CD14-positive monocyte (primary cell): Measurements from ENCODE around the gene LCE1C. TPM values are rescaled to one million over a fixed set of nuclear protein-coding genes. Genes with fewer than 3 reads are reported as not detected.
A peak's percentile ranks its signal among the peaks of the same experiment; 100 is the strongest.

Experiments
- DNase-seq, 3 donors: peaks; one replicate each; pipeline ENCODE4 v3.0.0-alpha.2; 2011 to 2022
- H2AFZ ChIP-seq: 2 replicates; pipeline ENCODE4 v1.6.0; 2012; ENCODE audit warnings: mild to moderate bottlenecking, low read depth, low read length, inconsistent platforms; ENCODE audit not compliant: insufficient read depth, poor library complexity, severe bottlenecking
- H3K27ac ChIP-seq, 2 donors: 1 replicate in 1 of 2; 2 replicates in 1 of 2; pipeline ENCODE4 v1.5.1; 2012 to 2013; ENCODE audit warnings: low read length in 2 of 2, control low read depth in 1 of 2, inconsistent platforms in 1 of 2, low read depth in 1 of 2, mild to moderate bottlenecking in 1 of 2
- H3K27me3 ChIP-seq, 2 donors: one replicate each; pipeline versions ENCODE4 v1.6.0 to v1.6.1; 2011 to 2013; ENCODE audit warnings: low read length in 2 of 2; ENCODE audit not compliant: control insufficient read depth in 2 of 2, insufficient read depth in 2 of 2
- H3K36me3 ChIP-seq, 2 donors: replicated peaks in 1 of 2; 1 replicate in 1 of 2; 2 replicates in 1 of 2; pipeline versions ENCODE4 v1.5.1 to v1.6.1; 2012 to 2013; ENCODE audit warnings: low read length in 2 of 2, control low read depth in 1 of 2, inconsistent platforms in 1 of 2, mild to moderate bottlenecking in 1 of 2; ENCODE audit not compliant: insufficient read depth in 2 of 2, control insufficient read depth in 1 of 2
- H3K4me1 ChIP-seq, 2 donors: 1 replicate in 1 of 2; 2 replicates in 1 of 2; pipeline versions ENCODE4 v1.5.1 to v1.6.1; 2012 to 2013; ENCODE audit warnings: low read length in 2 of 2, control low read depth in 1 of 2, inconsistent platforms in 1 of 2, mild to moderate bottlenecking in 1 of 2, moderate library complexity in 1 of 2; ENCODE audit not compliant: insufficient read depth in 2 of 2, control insufficient read depth in 1 of 2
- H3K4me2 ChIP-seq: replicated peaks from 2 replicates; pipeline ENCODE3; 2012; ENCODE audit warnings: low read length, moderate library complexity, mild to moderate bottlenecking; ENCODE audit not compliant: poor library complexity, severe bottlenecking; ENCODE audit errors: extremely low read depth
- H3K4me3 ChIP-seq, 3 experiments: fragments of 200-600 bp in 1 of 3; sonication (generic) in 1 of 3; replicated peaks in 1 of 3; 1 replicate in 2 of 3; 2 replicates in 1 of 3; pipeline ENCODE4 v1.5.1; 2011 to 2013; ENCODE audit warnings: low read length in 3 of 3, mild to moderate bottlenecking in 3 of 3, control low read depth in 2 of 3, low read depth in 2 of 3, inconsistent platforms in 1 of 3, moderate library complexity in 1 of 3
- H3K79me2 ChIP-seq: 2 replicates; pipeline ENCODE4 v1.6.0; 2012; ENCODE audit warnings: mild to moderate bottlenecking, control low read depth, inconsistent platforms, low read length, moderate library complexity; ENCODE audit not compliant: insufficient read depth
- H3K9ac ChIP-seq: 2 replicates; pipeline ENCODE4 v1.6.0; 2017; ENCODE audit warnings: low read length, mild to moderate bottlenecking; ENCODE audit not compliant: insufficient read depth, poor library complexity, severe bottlenecking
- H3K9me3 ChIP-seq, 2 donors: replicated peaks in 1 of 2; 1 replicate in 1 of 2; 2 replicates in 1 of 2; pipeline versions ENCODE4 v1.5.1 to v1.6.1; 2012 to 2013; ENCODE audit warnings: low read length in 2 of 2, control low read depth in 1 of 2; ENCODE audit not compliant: control insufficient read depth in 1 of 2, insufficient read depth in 1 of 2
- H4K20me1 ChIP-seq: 2 replicates; pipeline ENCODE4 v1.6.0; 2012; ENCODE audit warnings: mild to moderate bottlenecking, low read length, control low read depth, moderate library complexity; ENCODE audit not compliant: insufficient read depth
- H3K27ac Mint-ChIP-seq, 7 donors: one replicate each; pipeline ENCODE4 v1.8.0; 2020; ENCODE audit warnings: mild to moderate bottlenecking in 7 of 7, mixed read lengths in 7 of 7, moderate library complexity in 6 of 7, inconsistent platforms in 2 of 7
- H3K27me3 Mint-ChIP-seq, 3 donors: one replicate each; pipeline ENCODE4 v1.8.0; 2021 to 2022; ENCODE audit warnings: low read depth in 3 of 3, mild to moderate bottlenecking in 3 of 3, mixed read lengths in 3 of 3, moderate library complexity in 3 of 3, inconsistent platforms in 1 of 3
- H3K36me3 Mint-ChIP-seq, 2 donors: one replicate each; pipeline ENCODE4 v1.8.0; 2020; ENCODE audit warnings: mixed read lengths in 2 of 2, inconsistent platforms in 1 of 2, mild to moderate bottlenecking in 1 of 2
- H3K4me1 Mint-ChIP-seq: one replicate; pipeline ENCODE4 v1.8.0; 2020; ENCODE audit warnings: mild to moderate bottlenecking, mixed read lengths
- H3K4me3 Mint-ChIP-seq, 2 donors: one replicate each; pipeline ENCODE4 v1.8.0; 2020; ENCODE audit warnings: mild to moderate bottlenecking in 2 of 2, mixed read lengths in 2 of 2, moderate library complexity in 1 of 2
- H3K9me3 Mint-ChIP-seq, 7 donors: one replicate each; pipeline ENCODE4 v1.8.0; 2020 to 2022; ENCODE audit warnings: mixed read lengths in 7 of 7, mild to moderate bottlenecking in 6 of 7, moderate library complexity in 6 of 7, inconsistent platforms in 2 of 7
- WGBS: methylation state at CpG from one replicate; pipeline ENCODE4 v1.1.5; 2013; ENCODE audit warnings: missing lambda C conversion rate; ENCODE audit not compliant: insufficient coverage; 5-methylcytosine and 5-hydroxymethylcytosine counted together
- intact Hi-C, 2 donors: fragments of 100-400 bp; cut with micrococcal nuclease; formaldehyde crosslinking; loops; one replicate each; pipeline versions ENCODE4 v1.15.0 to v1.15.1; 2023
- polyA plus RNA-seq, 3 donors: library from polyadenylated mRNA; depleted of rRNA in 1 of 3; unstranded in 2 of 3; stranded (reverse) in 1 of 3; fragments of 300-500 nt in 2 of 3; fragments of >200 nt in 1 of 3; fragmentation: Illumina TruSeq in 2 of 3; gene quantifications; 1 replicate in 2 of 3; 2 replicates in 1 of 3; pipeline ENCODE4 v1.2.3, GENCODE V29; 2012 to 2021
- TF ChIP-seq, protein P1 (sequence below): fragments of 200-600 bp; IDR thresholded peaks from one replicate; pipeline ENCODE4 v1.8.0; 2022; ENCODE audit warnings: antibody characterized with exemption, mild to moderate bottlenecking

Gene LCE1C
- polyA plus RNA-seq, 3 donors, result not detected

- Histone ChIP-seq H3K36me3 (no peaks in the 10 kb centered on the region), H3K4me3 (no peak overlapping the region), H2AFZ (no peak overlapping the region), H3K4me1 (no peaks in the 10 kb centered on the region), H3K27ac (no peak overlapping the region), H3K27me3 (peaks cover 0 to 2% of the 10 kb centered on the region in 2 donors), H3K9me3 (no peaks in the 10 kb centered on the region), H4K20me1 (no peaks in the 10 kb centered on the region), H3K4me2 (no peak overlapping the region), H3K9ac (no peak overlapping the region), H3K79me2 (no peaks in the 10 kb centered on the region)
- no peaks in the 10 kb centered on the region for H3K4me1 Mint-ChIP-seq
- no peak overlapping the region for H3K4me3 Mint-ChIP-seq
- H3K27me3 Mint-ChIP-seq, result peaks cover 4 to 12% (median 8%) of the 10 kb centered on the region in 3 donors
- H3K9me3 Mint-ChIP-seq, result peaks cover 2 to 7% (median 5%) of the 10 kb centered on the region in 7 donors
- H3K36me3 Mint-ChIP-seq, result no peaks in the 10 kb centered on the region
- intact Hi-C loops, result no loop called here
- WGBS, result 90% methylated on average over 11 of the region's 11 CpGs
- no peak for DNase-seq
- H3K27ac Mint-ChIP-seq, result peak overlapping the region in 1 of 7 donors; percentile 73
- TF ChIP-seq, protein P1, sequence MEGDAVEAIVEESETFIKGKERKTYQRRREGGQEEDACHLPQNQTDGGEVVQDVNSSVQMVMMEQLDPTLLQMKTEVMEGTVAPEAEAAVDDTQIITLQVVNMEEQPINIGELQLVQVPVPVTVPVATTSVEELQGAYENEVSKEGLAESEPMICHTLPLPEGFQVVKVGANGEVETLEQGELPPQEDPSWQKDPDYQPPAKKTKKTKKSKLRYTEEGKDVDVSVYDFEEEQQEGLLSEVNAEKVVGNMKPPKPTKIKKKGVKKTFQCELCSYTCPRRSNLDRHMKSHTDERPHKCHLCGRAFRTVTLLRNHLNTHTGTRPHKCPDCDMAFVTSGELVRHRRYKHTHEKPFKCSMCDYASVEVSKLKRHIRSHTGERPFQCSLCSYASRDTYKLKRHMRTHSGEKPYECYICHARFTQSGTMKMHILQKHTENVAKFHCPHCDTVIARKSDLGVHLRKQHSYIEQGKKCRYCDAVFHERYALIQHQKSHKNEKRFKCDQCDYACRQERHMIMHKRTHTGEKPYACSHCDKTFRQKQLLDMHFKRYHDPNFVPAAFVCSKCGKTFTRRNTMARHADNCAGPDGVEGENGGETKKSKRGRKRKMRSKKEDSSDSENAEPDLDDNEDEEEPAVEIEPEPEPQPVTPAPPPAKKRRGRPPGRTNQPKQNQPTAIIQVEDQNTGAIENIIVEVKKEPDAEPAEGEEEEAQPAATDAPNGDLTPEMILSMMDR, result no peak
Measured at GRCh38 chr1:152776361-152776760, 30.1 kb downstream of the LCE1C start.

GRCh38 chr1:152774875-152775274 is 31.6 kb downstream of the LCE1C start, which contains the start of gene LCE1F:
TSS of gene LCE1F (plus strand) at chr1:152775140. CDS start at chr1:152776372, 1,232 bp downstream.
- no peaks in the 10 kb centered on the region for H3K27me3 ChIP-seq
- no peaks in the 10 kb centered on the region for H3K36me3 ChIP-seq
- H3K9me3 Mint-ChIP-seq, result peaks cover 2 to 10% (median 7%) of the 10 kb centered on the region in 7 donors
- H3K27me3 Mint-ChIP-seq, result peaks cover 4 to 13% (median 10%) of the 10 kb centered on the region in 3 donors
- 90% methylated on average over 3 of the region's 6 CpGs for WGBS
- H3K36me3 Mint-ChIP-seq, result no peaks in the 10 kb centered on the region
- no peak within 1 kb of the TSS for H3K4me3 ChIP-seq
- H3K4me3 Mint-ChIP-seq, result no peak within 1 kb of the TSS
- H3K9ac ChIP-seq, result no peak within 1 kb of the TSS
- H3K27ac Mint-ChIP-seq, result no peak within 1 kb of the TSS
- no peaks in the 10 kb centered on the region for H4K20me1 ChIP-seq
- intact Hi-C loops, result no loop called here
- no peak within 1 kb of the TSS for H3K4me2 ChIP-seq
- TF ChIP-seq, protein P1, result no peak
- H3K4me1 Mint-ChIP-seq, result no peaks in the 10 kb centered on the region
- no peak within 1 kb of the TSS for H3K27ac ChIP-seq
- H2AFZ ChIP-seq, result no peak within 1 kb of the TSS
- no peaks in the 10 kb centered on the region for H3K79me2 ChIP-seq
- no peaks in the 10 kb centered on the region for H3K4me1 ChIP-seq
- no peak for DNase-seq
- no peaks in the 10 kb centered on the region for H3K9me3 ChIP-seq
